Activated CD8-positive, alpha-beta memory T cell treated with anti-CD3 and anti-CD28 coated beads, Interleukin-2, amount 50 U/mL, for 48 hours (primary cell): ENCODE results near the gene GADD45A.
"Not testable (repeated sequence)": the region's sequence is repeated elsewhere in the genome, so short reads cannot be mapped to it uniquely, and the experiment has no call there.

Experiments used
- DNase-seq: peaks from one replicate; pipeline ENCODE4 v3.0.0-alpha.2; 2020

The GADD45A gene, protein sequence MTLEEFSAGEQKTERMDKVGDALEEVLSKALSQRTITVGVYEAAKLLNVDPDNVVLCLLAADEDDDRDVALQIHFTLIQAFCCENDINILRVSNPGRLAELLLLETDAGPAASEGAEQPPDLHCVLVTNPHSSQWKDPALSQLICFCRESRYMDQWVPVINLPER

DNA sequence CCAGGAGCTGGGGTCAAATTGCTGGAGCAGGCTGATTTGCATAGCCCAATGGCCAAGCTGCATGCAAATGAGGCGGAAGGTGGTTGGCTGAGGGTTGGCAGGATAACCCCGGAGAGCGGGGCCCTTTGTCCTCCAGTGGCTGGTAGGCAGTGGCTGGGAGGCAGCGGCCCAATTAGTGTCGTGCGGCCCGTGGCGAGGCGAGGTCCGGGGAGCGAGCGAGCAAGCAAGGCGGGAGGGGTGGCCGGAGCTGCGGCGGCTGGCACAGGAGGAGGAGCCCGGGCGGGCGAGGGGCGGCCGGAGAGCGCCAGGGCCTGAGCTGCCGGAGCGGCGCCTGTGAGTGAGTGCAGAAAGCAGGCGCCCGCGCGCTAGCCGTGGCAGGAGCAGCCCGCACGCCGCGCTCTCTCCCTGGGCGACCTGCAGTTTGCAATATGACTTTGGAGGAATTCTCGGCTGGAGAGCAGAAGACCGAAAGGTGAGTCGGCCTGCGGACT is at the start of gene GADD45A:
TSS of gene GADD45A (plus strand) at position 135 of the 491 bp plus-strand sequence. CDS start at position 429, 294 bp downstream.
- DNase-seq: peak; percentile 94

DNA sequence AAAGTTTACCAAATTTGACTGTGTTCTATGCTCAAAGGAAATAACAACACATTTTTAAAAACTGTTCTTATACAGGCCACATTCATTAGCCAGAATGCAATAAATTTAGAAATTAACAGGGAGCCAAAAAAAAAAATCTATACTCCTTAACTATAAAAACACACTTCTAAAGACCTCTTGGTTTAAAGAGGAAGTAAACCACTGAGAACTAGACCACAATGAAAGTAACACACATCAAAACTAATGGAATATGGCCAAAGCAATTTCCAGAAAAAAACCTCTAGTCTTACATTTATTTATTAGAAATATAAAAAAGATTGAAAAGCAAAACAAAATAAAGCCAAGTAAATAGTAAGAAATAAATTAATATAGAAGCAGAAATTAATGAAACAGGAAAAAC is 48.9 kb upstream of the GADD45A start:
- no peak for DNase-seq

DNA sequence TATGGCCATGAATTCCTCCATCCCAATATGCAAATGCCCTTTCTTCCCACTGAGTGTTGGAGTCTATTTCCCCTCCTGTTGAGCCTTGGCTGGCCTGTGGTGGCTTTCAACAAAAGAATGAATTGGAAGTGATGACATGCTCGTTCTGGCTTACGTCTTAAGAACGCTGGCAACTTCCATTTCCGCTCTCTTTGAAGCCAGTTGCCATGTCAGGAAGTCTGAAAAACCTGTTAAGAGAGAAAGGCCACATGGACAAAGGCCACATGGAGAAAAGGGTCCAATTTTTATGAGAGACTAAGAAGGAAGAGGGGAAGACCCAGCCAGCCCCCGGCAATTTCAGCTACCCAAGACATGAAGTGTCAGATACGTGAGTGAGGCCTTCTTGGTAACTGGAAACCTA is 45.6 kb upstream of the GADD45A start:
- DNase-seq: no peak

DNA sequence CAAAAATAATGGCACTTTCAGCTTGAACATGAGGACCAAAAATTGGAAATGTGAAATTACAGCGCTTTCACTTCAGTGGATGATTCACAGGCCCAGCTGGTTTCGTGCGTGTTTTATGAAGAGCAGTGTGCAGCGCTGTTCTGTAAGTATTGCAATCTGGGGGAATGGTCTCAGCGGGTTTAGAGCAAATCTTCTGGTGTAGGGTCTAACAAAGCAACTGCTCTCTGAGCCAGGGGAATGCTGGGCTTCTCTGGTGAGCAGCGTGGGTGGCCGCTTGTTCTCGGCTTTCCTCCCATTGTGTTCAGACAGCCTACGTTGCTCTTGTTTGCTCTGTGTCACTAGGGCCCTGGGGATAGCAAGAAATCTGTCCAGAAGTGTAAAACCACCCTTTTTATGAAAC is 42.4 kb upstream of the GADD45A start:
- DNase-seq: no peak

DNA sequence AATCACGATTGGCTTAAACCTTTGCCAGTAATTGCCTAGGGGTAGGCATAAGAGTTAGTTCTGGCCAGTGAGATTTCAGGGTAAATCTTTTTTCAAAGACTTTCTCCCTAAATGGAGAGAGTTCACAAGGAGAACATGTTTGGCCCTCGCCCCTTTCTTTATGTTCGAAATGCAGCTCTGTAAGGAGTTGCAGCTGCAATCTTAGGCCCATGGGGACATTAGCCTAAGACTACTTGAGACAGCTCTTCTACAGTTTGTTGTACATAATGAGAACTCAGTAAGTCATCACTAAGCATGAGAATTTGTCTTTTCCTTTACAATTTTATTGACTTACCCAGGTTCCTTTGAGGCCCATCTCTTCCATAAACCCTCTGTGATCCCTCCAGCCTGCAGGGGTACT is 40.4 kb upstream of the GADD45A start:
- DNase-seq: no peak

DNA sequence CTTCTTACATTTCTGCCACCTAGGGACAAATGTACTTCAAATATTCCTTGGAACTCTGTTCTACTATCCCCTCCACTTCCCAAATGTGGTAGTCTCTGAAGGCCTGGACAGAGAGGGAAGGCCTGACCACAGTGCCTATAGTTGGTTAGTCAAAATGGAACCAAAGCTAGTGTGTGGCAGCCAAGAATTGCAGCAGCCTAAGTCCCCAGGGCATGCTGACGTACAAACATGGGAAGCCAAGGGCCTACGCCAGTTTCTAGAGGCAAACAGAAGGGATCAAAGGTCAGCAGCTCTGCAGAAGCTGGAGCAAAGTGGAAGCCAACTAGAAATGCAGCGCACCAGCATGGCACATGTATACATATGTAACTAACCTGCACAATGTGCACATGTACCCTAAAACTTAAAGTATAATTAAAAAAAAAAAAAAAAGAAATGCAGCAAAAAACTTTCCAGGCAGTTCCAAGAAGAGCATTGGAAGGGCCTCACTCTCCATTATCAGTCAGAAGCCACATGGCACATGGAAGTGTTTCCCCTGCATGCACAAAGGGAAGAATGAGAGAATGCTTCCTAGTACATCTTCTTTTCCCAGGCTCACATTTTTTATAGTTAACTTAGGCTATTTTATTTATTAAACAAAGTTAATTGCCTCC is 39.4 kb upstream of the GADD45A start:
- DNase-seq: no peak

DNA sequence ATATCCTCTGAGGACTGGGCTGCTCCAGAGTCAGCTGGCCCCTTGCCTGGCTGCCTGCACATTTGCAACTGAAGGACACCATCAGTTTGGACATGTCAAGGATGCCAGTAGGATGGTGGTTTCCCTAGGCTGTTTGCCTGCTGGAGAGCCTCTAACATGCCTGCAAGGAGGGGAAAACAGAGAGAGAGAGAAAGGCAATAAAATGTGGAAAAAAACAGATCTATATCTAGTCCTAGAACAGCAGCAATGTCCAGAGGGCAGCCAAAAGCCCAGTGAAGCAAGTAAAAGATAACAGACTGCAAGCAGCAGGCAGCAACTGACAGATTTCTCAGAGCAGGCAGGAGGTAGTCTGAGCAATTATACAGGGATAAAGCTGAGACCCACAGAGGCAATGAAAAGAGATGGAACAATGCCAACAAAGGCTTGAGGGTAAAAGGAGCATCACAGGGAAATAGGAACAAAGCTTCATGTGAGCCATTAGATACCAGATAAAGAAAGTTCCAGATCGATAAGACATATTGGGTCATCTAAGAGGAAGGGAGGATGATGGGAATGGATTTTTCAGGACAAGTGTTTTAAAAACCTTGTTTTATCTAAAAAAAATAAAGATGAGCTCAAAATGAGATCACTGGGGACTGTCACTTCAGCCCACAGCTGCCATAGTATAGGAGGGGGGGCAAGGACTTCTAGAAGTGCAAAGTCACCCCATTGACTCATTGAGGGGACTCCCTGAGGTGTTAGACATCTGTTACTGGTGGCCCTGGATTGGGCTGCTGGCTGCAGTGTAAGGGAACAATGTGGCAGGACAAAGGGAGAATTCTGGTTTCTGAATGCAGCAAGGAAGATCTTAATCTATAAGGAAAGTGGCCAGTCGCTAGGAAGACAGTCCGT is 38.6 kb upstream of the GADD45A start:
- no peak for DNase-seq

DNA sequence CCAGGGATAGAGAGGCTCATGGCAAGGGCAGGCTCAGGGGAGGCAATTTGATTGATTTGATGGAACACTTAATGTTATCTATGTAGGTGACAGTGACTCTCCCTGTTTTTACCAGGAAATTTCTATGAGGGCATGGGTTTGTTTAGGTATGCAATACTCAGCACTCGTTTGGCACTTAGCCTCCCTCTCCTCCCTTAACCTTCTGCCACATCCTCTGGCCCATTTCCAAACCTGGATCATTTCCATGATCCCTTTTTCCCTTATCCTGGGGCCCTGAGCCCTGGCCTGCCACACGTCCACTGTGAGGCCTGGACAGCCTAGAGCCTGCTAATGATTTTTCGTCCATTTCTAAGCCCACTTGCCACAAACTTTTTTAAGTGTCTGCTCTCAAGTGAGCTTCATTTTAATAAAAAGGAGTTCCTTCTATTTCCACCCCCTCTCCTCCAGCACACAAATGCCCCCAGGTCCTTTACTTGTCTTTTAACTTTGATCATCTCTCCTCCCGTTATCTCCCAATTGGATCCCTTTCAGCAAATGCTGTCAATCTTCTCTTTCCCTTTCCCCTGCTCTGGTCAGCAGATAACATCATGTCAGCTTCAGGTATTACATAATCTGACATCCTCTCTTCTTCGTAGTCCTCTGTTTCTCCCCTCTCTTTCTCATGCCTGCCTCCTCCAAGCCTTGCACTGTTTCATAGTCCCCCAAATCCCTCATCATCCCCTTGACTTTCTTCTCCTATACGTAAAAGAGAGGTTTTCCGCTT is 37.8 kb upstream of the GADD45A start:
- DNase-seq: no peak

DNA sequence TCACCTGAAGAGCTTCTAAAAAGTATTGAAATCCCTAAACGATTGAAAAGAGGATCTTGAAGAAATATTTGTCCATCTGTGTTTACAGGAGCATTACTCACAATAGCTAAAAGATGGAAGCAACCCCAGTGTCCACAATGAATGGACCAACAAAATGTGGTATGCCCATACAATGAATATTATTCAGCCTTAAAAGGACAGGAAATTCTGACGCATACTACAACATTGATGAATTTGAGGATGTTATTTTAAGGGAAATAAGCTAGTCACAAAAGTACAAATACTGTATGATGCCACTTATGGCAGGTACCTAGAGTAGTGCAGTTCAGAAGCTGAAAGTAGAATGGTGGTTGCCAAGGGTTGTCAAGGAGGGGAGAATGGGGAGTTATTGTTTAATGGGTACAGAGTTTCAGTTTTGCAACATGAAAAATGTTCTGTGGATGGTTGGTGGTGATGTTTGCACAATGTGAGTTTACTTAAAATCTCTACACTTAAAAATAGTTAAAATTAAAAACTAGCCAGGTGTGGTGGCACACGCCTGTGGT is 37.1 kb upstream of the GADD45A start:
- no peak for DNase-seq

DNA sequence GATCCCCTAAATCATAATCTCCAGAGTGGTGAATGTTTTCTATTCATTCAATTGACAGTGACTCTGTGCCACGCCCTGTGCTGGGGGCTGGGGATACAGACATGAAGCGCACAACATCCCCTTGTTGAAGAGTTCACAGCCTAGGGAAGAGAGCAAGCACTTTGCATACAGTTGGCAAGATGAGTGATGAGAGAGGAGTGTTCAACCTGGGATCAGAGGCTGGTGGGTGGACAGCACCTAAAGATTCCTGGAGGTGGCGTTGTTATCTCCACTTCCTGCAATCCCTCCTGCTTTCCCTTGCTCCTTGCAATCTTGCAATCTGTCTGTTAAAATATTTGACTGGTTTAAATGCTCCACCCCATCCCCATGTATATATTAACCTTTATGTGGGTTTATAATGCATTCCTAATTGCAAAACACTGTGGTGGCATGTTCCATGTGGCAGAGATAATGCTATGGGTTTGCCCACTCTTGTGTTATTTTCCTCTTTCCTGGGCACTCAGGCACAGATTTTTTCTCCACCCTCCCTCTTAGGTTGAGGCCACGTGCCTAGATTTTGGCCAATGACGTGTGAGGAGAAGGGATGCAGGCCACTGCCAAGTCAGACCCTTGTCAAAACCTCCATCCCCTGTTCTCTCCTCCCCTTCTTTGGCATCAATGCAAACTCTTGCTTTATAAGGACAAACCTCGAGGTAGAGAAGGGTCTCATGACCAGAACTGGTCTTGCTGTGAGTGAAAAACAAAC is 36.2 kb upstream of the GADD45A start:
- no peak for DNase-seq

DNA sequence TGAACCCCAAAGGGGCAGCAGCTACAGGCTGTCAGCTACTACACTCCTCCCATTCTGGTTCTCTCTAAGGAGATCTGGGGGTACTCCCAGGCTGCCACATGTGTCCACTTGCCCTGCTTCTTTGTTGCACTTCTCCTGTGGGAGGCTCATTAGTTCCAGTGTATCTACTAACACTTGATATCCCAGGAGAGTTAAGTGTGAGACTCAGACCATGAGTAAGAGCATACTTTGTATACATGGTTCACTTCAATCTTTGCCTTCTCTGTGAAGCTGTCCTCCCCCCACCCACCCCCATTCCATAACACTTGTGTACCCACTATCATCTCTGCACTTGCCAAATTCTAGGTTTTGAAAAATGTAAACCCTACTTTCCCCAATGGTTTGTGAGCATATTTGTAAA is 34.9 kb upstream of the GADD45A start:
- no peak for DNase-seq

DNA sequence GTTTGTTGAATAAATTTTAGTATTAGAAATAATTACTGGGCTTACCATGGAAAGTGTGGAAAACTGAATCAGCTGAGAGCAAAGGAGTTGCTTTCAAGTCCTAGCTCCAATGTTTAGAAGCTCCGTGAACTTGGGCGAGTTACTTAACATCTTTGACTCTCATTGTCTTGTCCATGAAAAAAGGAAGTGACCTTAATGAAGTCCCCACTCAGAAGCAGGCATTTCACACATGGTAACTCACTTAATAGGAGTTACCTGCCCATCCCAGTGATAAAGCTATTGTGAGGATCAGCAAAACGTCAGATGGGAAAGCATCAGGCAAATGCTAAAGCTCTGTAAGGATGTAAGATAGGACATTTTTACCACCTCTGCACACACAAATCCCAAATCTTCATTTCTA is 34.0 kb upstream of the GADD45A start:
- DNase-seq: no peak

DNA sequence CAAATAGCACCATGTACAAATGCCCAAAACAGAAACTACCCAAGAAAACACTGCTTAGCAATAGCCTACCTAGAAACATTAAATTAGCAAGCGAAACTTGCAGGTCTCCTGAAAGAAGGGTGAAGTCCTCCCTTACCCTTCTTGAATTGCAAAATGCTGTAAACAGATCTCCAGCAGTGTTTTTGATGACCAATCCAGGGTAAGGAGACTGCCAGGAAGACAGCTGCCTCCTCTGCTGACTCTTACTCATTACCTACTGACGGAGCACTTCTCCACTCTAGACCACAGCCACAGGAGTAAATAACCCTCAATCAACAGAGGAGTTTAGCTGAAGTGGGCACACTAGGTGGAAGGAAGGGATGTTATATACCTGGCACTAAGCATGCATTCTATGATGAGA is 32.2 kb upstream of the GADD45A start:
- DNase-seq: no peak

DNA sequence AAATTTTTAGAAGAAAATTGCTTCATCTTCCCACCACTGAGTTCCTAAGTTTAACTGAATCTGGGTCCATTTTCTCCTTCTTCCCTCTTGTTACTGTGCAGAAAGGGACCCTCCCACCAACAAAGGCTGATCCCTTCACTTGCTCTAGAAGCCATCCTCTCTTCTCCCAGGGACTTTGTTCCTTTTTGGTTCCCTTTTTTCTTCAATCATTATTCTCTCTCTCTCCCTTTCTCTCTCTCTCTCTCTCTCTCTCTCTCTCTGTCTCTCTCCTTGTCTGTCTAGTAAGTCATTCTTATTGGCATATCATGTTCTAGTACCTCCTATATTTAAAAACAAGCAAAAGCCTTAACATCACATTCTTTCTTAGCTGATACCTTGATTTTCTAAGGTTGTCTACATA is 31.7 kb upstream of the GADD45A start:
- no peak for DNase-seq

DNA sequence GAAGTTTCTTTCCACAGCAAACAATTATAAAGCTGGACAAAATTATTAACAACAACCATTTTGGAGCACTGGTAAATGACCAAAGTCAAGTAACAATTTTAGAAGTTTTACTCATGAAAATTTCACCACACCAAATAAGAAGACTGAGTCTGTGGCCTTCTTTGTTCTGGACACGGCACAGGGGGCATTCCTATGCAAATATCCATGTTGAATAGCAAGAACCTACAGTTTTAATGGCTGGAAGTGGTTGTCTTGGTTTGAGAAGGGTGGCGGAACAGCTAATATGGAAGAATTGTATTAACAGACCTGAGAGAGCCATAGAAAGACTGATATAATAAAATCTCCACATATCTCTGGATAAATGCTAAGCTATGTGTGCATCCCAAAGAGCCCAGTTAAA is 29.4 kb upstream of the GADD45A start:
- DNase-seq: no peak

DNA sequence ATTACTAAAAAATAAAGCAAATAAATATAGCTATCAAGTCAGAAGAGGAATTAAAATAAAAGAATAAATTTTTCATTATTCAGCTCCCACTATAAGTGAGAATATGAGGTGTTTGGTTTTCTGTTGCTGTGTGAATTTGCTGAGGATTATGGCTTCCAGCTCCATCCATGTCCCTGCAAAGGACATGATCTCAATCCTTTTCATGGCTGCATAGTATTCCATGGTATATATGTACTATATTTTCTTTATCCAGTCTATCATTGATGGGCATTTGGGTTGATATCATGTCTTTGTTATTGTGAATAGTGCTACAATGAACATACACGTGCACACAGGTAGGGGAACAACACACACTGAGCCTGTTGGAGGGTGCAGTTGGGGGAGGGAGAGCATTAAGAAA is 27.8 kb upstream of the GADD45A start:
- not testable (repeated sequence) for DNase-seq

DNA sequence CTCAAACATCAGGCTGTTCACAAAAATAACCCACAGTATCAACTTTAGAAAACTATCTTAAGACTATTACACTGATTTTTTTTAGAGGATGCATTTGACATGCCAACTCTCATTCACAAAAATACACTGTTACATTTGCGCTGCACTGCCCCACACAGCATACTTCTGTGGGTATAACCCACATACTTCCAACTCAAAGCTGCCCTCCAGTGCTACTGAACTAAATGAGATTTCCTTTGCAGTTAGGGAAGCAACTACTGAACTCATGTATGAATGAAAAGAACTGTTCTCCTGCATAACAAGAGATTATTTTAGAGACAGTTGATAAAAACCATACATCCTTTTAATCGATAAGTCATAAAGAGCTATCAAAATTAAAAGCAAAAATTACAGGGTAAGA is 25.8 kb upstream of the GADD45A start:
- no peak for DNase-seq

DNA sequence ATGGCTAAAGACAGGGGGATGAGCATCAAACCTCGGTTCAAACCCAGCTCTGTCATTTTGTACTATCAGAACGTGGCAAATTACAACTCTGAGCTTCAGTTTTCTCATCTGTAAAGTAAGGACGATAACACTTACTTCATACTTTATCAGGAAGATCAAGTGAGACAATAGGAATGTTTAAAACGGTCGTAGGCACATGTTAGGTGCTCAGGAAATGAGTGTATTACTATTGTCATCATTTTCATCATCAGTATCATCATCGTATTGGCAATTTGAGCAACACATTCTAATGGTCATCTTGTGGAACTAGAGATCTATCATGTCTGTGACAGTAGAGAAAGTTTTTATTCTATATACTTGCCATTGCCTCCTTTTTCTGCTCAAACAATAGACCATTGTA is 22.1 kb upstream of the GADD45A start:
- DNase-seq: no peak

DNA sequence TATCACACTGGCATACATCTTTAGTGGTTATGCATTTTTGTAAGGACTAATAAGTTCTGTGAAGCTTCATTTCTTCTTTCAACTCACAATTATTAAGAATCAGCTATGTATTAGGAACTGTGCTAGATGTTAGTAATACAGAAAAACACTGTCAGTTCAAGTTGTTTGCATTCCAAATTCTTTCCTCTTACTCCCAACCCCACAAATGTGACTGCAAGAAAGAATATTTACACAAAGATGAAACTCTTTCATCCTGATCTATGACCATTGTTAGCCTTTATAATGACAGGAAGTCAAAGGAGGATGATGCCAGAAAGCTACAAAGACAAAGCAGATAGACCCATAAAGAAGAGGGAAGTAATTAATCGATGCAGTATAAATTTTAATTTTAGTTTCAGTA is 21.0 kb upstream of the GADD45A start:
- DNase-seq: no peak

DNA sequence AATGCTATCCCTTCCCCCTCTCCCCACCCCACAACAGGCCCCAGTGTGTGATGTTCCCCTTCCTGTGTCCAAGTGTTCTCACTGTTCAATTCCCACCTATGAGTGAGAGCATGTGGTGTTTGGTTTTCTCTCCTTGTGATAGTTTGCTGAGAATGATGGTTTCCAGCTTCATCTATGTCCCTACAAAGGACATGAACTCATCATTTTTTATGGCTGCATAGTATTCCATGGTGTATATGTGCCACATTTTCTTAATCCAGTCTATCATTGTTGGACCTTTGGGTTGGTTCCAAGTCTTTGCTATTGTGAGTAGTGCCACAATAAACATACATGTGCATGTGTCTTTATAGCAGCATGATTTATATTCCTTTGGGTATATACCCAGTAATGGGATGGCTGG is 19.7 kb upstream of the GADD45A start:
- not testable (repeated sequence) for DNase-seq

DNA sequence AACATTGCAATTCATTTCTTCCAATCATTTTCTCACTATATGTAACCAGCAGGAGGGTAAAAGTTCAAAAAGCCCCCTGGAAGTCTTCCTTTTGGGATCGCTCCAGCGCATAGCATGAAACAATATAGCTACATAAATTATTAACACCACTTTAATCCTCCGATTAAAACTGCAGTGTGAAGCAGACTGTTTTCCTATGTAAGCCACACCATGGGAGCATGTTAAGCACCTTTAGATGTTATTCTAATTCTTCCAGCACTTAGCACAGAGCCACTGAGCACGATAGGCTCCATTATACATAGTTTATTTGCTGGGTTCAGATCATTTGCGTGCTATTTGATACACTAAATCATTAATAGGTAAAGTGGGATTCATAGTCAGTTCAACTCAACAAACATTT is 18.4 kb upstream of the GADD45A start:
- no peak for DNase-seq

DNA sequence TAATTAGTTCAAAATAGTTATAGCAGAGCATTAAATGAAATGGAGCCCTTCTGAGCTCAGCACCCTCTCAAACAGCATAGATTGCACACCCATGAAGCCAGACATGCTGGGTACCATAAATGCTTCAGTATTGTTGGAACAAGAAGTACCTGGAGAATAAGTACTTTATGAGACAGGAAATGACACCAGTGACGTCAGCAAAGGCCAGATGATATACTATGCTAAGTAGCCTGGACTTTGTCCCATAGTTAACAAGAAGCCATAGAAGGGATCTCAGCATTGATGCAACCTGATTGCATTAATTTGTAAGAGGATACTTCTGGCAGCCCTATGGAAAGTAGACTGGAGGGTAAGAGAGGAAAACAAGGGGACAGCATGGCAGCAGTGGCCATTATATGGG is 16.3 kb upstream of the GADD45A start:
- no peak for DNase-seq
